ENCODE measurements around the gene SCAMP5.

Gene SCAMP5

DNA sequence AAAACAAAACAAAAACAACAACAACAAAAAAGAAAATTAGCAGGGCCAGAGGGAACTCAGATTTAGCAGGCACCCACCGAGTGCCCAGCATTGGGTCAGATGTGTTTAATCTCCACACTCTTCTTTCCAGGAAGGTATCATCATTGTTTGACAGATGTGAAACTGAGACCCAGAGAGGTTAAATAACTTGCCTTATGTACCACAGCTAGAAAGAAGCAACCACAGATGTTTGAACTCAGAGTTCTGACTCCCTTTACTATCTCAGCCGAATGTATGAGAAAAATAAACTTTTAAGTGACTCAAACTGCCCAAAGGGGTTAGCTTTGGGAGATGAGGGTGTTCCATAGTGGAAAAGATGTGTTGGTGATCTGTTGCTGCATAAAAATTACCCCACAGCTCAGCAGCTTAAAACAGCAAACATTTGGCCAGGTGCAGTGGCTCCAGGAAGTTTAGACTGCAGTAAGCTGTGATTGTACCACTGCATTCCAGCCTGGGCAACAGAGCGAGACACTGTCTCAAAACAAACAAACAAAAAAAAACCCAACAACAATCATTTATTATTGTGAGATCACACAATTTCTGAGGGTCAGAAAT is 34.3 kb upstream of the SCAMP5 start:
- DNase-seq (ENCODE audit: low spot score in 2 of 2) (no peak), ATAC-seq (ENCODE audit: low read depth) (no peak)
- Mint-ChIP-seq H3K27ac (no peak overlapping the region), H3K4me3 (no peak overlapping the region), H3K36me3 (no peaks in the 10 kb centered on the region), H3K9me3 (no peaks in the 10 kb centered on the region), H3K4me1 (peaks cover 8% of the 10 kb centered on the region), H3K27me3 (peaks cover 15% of the 10 kb centered on the region)

DNA sequence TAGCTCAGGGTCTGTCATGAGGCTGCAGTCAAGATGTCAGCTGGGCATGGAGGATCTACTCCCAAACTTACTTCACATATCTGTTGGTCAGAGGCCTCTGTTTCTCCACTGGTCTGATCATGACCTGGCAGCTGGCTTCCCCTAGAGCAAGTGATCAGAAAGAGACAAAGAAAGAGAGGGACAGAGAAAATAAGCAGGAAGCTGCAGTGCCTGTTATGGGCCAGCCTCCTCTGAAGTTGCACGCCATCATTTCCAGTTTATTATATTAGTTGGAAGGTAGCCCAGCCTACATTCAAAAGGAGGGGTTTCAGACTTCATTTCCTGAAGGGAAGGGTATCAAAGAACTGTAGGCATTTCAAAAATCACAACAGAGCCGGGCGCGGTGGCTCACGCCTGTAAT is 33.7 kb upstream of the SCAMP5 start:
- Mint-ChIP-seq H3K4me1 (peaks cover 8% of the 10 kb centered on the region), H3K4me3 (no peak overlapping the region), H3K27ac (no peak overlapping the region), H3K36me3 (no peaks in the 10 kb centered on the region), H3K27me3 (peaks cover 15% of the 10 kb centered on the region), H3K9me3 (no peaks in the 10 kb centered on the region)
- ATAC-seq (ENCODE audit: low read depth) (no peak), DNase-seq (ENCODE audit: low spot score in 2 of 2) (no peak)

GRCh38 chr15:74962219-74962618 is 33.1 kb upstream of the SCAMP5 start:
- Mint-ChIP-seq H3K27ac (no peak overlapping the region), H3K27me3 (peaks cover 15% of the 10 kb centered on the region), H3K9me3 (no peaks in the 10 kb centered on the region), H3K4me3 (no peak overlapping the region), H3K36me3 (no peaks in the 10 kb centered on the region), H3K4me1 (peaks cover 8% of the 10 kb centered on the region)
- DNase-seq (ENCODE audit: low spot score in 2 of 2): no peak
- ATAC-seq (ENCODE audit: low read depth): no peak

DNA sequence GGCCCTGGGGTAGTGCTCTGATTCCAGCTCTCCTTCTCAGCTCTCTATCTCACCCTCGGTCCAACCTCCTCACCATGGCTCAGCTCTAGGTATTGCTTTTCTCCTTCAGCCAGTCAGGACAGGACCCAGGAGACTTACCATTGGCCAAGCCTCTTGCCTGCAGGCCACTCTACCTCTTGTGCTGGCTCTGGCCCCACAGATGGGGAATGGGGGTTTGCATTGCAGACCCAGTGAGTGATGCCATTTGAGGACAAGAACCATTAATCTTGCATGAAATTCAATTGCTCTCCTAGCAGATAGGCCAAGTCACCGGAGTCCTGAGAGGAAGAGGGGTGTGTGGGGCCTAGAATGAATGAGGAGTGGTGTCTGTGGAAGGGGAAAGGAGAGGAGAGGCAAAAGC is 32.7 kb upstream of the SCAMP5 start:
- DNase-seq (ENCODE audit: low spot score in 2 of 2) (no peak), ATAC-seq (ENCODE audit: low read depth) (no peak)
- Mint-ChIP-seq H3K27me3 (peaks cover 15% of the 10 kb centered on the region), H3K9me3 (no peaks in the 10 kb centered on the region), H3K4me3 (no peak overlapping the region), H3K27ac (no peak overlapping the region), H3K36me3 (no peaks in the 10 kb centered on the region), H3K4me1 (peaks cover 8% of the 10 kb centered on the region)

DNA sequence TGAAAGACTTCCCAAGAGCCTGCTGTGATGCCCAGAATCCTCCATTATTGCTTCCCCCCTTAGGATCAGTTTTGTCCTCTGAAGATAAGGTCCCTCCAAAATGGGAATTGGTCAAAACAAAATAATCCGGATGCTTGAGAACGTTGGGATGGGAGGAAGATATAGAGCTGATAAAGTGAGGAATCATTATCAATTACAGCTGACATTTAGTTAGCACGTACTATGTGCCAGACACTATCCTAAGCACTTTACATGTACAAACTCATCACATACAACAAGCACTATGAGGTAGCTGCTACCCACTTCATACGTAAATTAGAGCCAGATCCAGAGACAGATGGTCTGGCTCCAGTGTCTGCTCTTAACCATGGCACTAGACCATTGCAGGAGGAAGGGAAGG is 32.1 kb upstream of the SCAMP5 start:
- ATAC-seq (ENCODE audit: low read depth): no peak
- no peak for DNase-seq (ENCODE audit: low spot score in 2 of 2)
- H3K27ac Mint-ChIP-seq: no peak overlapping the region
- H3K4me3 Mint-ChIP-seq: no peak overlapping the region
- peaks cover 15% of the 10 kb centered on the region for H3K27me3 Mint-ChIP-seq
- peaks cover 8% of the 10 kb centered on the region for H3K4me1 Mint-ChIP-seq
- no peaks in the 10 kb centered on the region for H3K36me3 Mint-ChIP-seq
- no peaks in the 10 kb centered on the region for H3K9me3 Mint-ChIP-seq

DNA sequence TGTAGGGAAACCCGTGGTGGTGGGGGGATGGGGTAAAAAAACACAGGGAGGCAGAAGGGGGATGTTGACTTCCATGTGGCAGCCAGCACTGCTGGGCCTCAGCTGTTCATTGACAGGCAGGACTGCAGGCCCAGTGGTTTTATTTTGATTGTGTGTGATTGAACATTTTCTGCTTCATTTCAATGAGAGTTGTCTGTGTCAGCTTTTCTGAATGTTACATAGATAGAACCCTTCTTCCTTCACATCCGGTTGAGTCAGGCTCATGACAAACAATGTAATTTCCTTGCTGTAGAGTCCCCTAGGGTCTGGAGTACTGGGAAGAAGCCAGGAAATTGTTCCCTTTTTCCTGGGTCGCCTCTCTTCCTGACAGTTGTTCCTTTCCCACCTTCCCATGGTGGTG is 30.6 kb upstream of the SCAMP5 start:
- no peak overlapping the region for H3K27ac Mint-ChIP-seq
- H3K4me1 Mint-ChIP-seq: no peaks in the 10 kb centered on the region
- no peak for ATAC-seq (ENCODE audit: low read depth)
- no peak overlapping the region for H3K4me3 Mint-ChIP-seq
- DNase-seq (ENCODE audit: low spot score in 2 of 2): no peak
- H3K9me3 Mint-ChIP-seq: no peaks in the 10 kb centered on the region
- no peaks in the 10 kb centered on the region for H3K36me3 Mint-ChIP-seq
- peaks cover 5% of the 10 kb centered on the region for H3K27me3 Mint-ChIP-seq

- no peak for ATAC-seq (ENCODE audit: low read depth)
- Mint-ChIP-seq H3K27me3 (peaks cover under 1% of the 10 kb centered on the region), H3K4me1 (no peaks in the 10 kb centered on the region), H3K9me3 (no peaks in the 10 kb centered on the region), H3K27ac (no peak overlapping the region), H3K4me3 (no peak overlapping the region), H3K36me3 (no peaks in the 10 kb centered on the region)
- no peak for DNase-seq (ENCODE audit: low spot score in 2 of 2)
Measured at GRCh38 chr15:74967670-74968069, 27.7 kb upstream of the SCAMP5 start.

DNA sequence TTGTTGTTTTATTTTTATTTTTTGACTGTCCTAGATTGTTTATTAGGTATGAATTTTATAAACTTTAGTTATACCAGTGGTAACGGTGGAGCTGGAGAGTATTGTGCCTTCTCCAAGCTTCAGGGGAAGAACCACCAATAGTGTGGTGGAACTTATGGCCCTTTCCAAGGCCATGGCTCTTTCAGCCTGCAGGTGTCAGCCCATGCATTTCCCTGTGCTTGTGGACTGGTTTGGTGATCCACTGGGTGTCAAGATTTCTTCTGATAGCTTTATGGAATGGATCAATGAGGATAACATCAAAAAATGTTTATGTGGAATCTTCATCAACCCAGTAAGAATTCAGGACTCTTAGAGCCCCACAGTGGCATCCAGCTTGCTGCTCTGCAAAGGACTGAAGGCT is 19.2 kb upstream of the SCAMP5 start:
- no peak for ATAC-seq (ENCODE audit: low read depth)
- no peaks in the 10 kb centered on the region for H3K9me3 Mint-ChIP-seq
- no peaks in the 10 kb centered on the region for H3K36me3 Mint-ChIP-seq
- DNase-seq (ENCODE audit: low spot score in 2 of 2): no peak
- H3K27ac Mint-ChIP-seq: no peak overlapping the region
- H3K27me3 Mint-ChIP-seq: peaks cover 19% of the 10 kb centered on the region
- no peak overlapping the region for H3K4me3 Mint-ChIP-seq
- no peaks in the 10 kb centered on the region for H3K4me1 Mint-ChIP-seq

- no peak for DNase-seq (ENCODE audit: low spot score in 2 of 2)
- H3K27ac Mint-ChIP-seq: no peak overlapping the region
Measured at GRCh38 chr15:74977599-74977998, 17.8 kb upstream of the SCAMP5 start.

DNA sequence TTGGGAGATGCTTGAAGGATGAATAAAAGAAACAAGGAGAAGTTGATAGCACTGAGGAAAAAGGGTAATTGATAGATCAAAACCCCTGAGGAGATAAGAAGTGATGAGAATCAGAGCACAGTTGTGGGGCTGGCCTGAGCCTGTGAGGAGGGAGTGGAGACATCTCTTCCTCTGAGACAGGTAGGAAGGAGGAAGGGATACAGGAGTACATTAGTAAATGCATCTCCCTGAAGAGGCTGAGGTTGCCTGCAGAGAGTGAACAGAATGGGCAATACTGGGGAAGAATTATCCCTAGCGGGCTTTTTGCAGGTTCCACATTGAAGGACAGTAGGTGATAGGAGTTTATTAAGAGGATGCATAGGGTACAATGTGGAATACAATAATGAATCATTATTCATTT is 17.3 kb upstream of the SCAMP5 start:
- no peak overlapping the region for H3K27ac Mint-ChIP-seq
- H3K4me1 Mint-ChIP-seq: no peaks in the 10 kb centered on the region
- peaks cover 14% of the 10 kb centered on the region for H3K27me3 Mint-ChIP-seq
- no peaks in the 10 kb centered on the region for H3K9me3 Mint-ChIP-seq
- no peak for DNase-seq (ENCODE audit: low spot score in 2 of 2)
- H3K4me3 Mint-ChIP-seq: no peak overlapping the region
- no peak for ATAC-seq (ENCODE audit: low read depth)
- no peaks in the 10 kb centered on the region for H3K36me3 Mint-ChIP-seq

More at GRCh38 chr15:74977599-74977998, 17.8 kb upstream of the SCAMP5 start:
- peaks cover 19% of the 10 kb centered on the region for H3K27me3 Mint-ChIP-seq
- no peaks in the 10 kb centered on the region for H3K36me3 Mint-ChIP-seq
- H3K4me1 Mint-ChIP-seq: no peaks in the 10 kb centered on the region
- no peak for ATAC-seq (ENCODE audit: low read depth)
- H3K4me3 Mint-ChIP-seq: no peak overlapping the region
- no peaks in the 10 kb centered on the region for H3K9me3 Mint-ChIP-seq

- Mint-ChIP-seq H3K9me3 (no peaks in the 10 kb centered on the region), H3K4me1 (no peaks in the 10 kb centered on the region), H3K36me3 (no peaks in the 10 kb centered on the region), H3K27ac (no peak overlapping the region), H3K27me3 (peaks cover 14% of the 10 kb centered on the region), H3K4me3 (no peak overlapping the region)
- ATAC-seq (ENCODE audit: low read depth) (no peak), DNase-seq (ENCODE audit: low spot score in 2 of 2) (no peak)
Measured at GRCh38 chr15:74978503-74978902, 16.9 kb upstream of the SCAMP5 start.

DNA sequence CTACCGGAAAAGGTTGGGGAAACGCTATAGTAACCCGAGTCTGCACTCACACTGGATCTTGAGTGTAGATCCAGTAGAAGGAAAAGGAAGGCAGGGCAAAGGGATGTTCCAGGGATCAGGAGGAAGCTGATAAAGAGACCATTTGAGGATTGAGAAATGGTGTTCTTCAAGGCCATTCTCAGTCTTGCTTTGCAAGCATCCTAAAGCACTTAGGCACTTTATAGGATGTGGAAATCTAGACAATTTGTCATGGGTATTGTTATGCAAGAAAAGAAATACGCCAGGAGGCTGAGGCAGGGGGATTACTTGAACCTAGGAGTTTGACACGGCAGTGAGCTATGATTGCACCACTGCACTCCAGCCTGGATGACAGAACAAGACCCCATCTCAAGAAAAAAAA is 13.2 kb upstream of the SCAMP5 start:
- Mint-ChIP-seq H3K9me3 (no peaks in the 10 kb centered on the region), H3K27ac (no peak overlapping the region), H3K36me3 (no peaks in the 10 kb centered on the region), H3K4me1 (no peaks in the 10 kb centered on the region), H3K4me3 (no peak overlapping the region), H3K27me3 (peaks cover 31% of the 10 kb centered on the region)
- DNase-seq (ENCODE audit: low spot score in 2 of 2): no peak
- ATAC-seq (ENCODE audit: low read depth): no peak

DNA sequence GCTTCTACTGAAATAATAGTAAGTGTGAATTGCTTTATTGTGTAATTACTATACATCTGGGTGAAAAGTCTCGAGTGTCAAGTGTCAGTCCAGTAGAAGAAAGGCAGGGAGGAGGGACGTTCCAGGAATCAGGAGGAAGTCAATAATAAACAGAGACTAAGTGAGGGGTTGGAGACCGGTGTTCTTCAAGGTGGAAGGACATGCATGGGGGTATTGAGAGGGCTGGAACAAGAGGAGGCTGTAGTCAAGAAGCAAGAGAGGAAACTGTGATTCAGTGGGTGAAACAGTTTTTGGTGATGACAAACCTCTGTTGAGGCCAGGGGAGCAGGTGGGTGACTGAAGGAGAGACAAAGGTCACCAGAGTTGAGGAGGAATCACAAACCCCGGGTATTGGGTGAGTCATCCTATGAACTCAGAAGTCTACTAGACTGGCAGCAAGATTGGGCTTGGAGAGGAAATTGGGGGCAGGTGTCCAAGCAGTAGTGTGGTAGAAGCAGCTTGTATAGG is 11.6 kb upstream of the SCAMP5 start:
- no peaks in the 10 kb centered on the region for H3K4me1 Mint-ChIP-seq
- DNase-seq (ENCODE audit: low spot score in 2 of 2) (no peak), ATAC-seq (ENCODE audit: low read depth) (no peak)
- H3K36me3 Mint-ChIP-seq: no peaks in the 10 kb centered on the region
- no peak overlapping the region for H3K4me3 Mint-ChIP-seq
- H3K27me3 Mint-ChIP-seq: peaks cover 29% of the 10 kb centered on the region
- no peaks in the 10 kb centered on the region for H3K9me3 Mint-ChIP-seq
- H3K27ac Mint-ChIP-seq: no peak overlapping the region

GRCh38 chr15:74988007-74988800 is 7.2 kb upstream of the SCAMP5 start:
- H3K4me1 Mint-ChIP-seq: peaks cover 5% of the 10 kb centered on the region
- no peak overlapping the region for H3K4me3 Mint-ChIP-seq
- DNase-seq (ENCODE audit: low spot score in 2 of 2) (no peak), ATAC-seq (ENCODE audit: low read depth) (peak; percentile 75)
- peaks cover 27% of the 10 kb centered on the region for H3K27me3 Mint-ChIP-seq
- no peaks in the 10 kb centered on the region for H3K9me3 Mint-ChIP-seq
- H3K36me3 Mint-ChIP-seq: no peaks in the 10 kb centered on the region
- no peak overlapping the region for H3K27ac Mint-ChIP-seq

GRCh38 chr15:74989527-74989926 is 5.8 kb upstream of the SCAMP5 start:
- Mint-ChIP-seq H3K4me3 (no peak overlapping the region), H3K36me3 (no peaks in the 10 kb centered on the region), H3K4me1 (peaks cover 5% of the 10 kb centered on the region), H3K27ac (no peak overlapping the region), H3K9me3 (no peaks in the 10 kb centered on the region), H3K27me3 (peaks cover 23% of the 10 kb centered on the region)
- DNase-seq (ENCODE audit: low spot score in 2 of 2) (no peak), ATAC-seq (ENCODE audit: low read depth) (no peak)

Data from memory B cell (primary cell).